CD4-positive, CD25-positive, alpha-beta regulatory T cell (primary cell): Measurements from ENCODE around the gene PCLAF. TPM values are rescaled to one million over a fixed set of nuclear protein-coding genes. Genes with fewer than 3 reads are reported as not detected.
"Not testable (repeated sequence)": the region's sequence is repeated elsewhere in the genome, so short reads cannot be mapped to it uniquely, and the experiment has no call there.

Experiments used
- ATAC-seq, 2 donors: fragments of 150-1000 bp; cut with Tn5 transposase; one replicate each; pipeline ENCODE4 v1.10.0; 2021; ENCODE audit warnings: low read depth in 2 of 2, moderate number of reproducible peaks in 2 of 2, moderate library complexity in 1 of 2
- DNase-seq, 3 donors: peaks; one replicate each; pipeline versions ENCODE4 v3.0.0 to v3.0.0-alpha.2; 2012 to 2022; ENCODE audit warnings: mixed read lengths in 1 of 3
- H3K27ac ChIP-seq: one replicate; pipeline ENCODE4 v1.7.0; 2013; ENCODE audit warnings: mild to moderate bottlenecking, low read length; ENCODE audit not compliant: insufficient read depth, poor library complexity, severe bottlenecking
- H3K27me3 ChIP-seq: one replicate; pipeline ENCODE4 v1.7.0; 2013; ENCODE audit warnings: low read length; ENCODE audit not compliant: control insufficient read depth, insufficient read depth
- H3K36me3 ChIP-seq: one replicate; pipeline ENCODE4 v1.7.0; 2013; ENCODE audit warnings: mild to moderate bottlenecking, low read length, moderate library complexity; ENCODE audit not compliant: control insufficient read depth, insufficient read depth
- H3K4me1 ChIP-seq: 2 replicates; pipeline ENCODE4 v1.7.0; 2013; ENCODE audit warnings: mild to moderate bottlenecking, low read length; ENCODE audit not compliant: insufficient read depth, control insufficient read depth, poor library complexity, severe bottlenecking
- H3K4me3 ChIP-seq: one replicate; pipeline ENCODE4 v1.7.0; 2013; ENCODE audit warnings: low read depth, mild to moderate bottlenecking, low read length, moderate library complexity
- H3K9me3 ChIP-seq, 2 experiments: 1 replicate in 1 of 2; 2 replicates in 1 of 2; pipeline ENCODE4 v1.7.0; 2013; ENCODE audit warnings: low read length in 2 of 2, mild to moderate bottlenecking in 1 of 2, moderate library complexity in 1 of 2; ENCODE audit not compliant: control insufficient read depth in 2 of 2
- H3K27ac Mint-ChIP-seq, 3 donors: one replicate each; pipeline ENCODE4 v1.8.0; 2020 to 2022; ENCODE audit warnings: mild to moderate bottlenecking in 3 of 3, mixed read lengths in 3 of 3, moderate library complexity in 2 of 3
- H3K27me3 Mint-ChIP-seq: one replicate; pipeline ENCODE4 v1.8.0; 2022; ENCODE audit warnings: mild to moderate bottlenecking, mixed read lengths
- H3K36me3 Mint-ChIP-seq: one replicate; pipeline ENCODE4 v1.8.0; 2020; ENCODE audit warnings: mixed read lengths
- H3K4me1 Mint-ChIP-seq, 4 donors: one replicate each; pipeline ENCODE4 v1.8.0; 2020 to 2022; ENCODE audit warnings: mixed read lengths in 4 of 4, mild to moderate bottlenecking in 1 of 4
- H3K4me3 Mint-ChIP-seq, 4 donors: one replicate each; pipeline ENCODE4 v1.8.0; 2020 to 2022; ENCODE audit warnings: mild to moderate bottlenecking in 4 of 4, mixed read lengths in 4 of 4, moderate library complexity in 3 of 4
- H3K9me3 Mint-ChIP-seq, 7 donors: one replicate each; pipeline ENCODE4 v1.8.0; 2020 to 2022; ENCODE audit warnings: mixed read lengths in 7 of 7, mild to moderate bottlenecking in 3 of 7, moderate library complexity in 2 of 7
- polyA plus RNA-seq, 4 donors: library from polyadenylated mRNA; unstranded; fragments of 300-500 nt; fragmentation: Illumina TruSeq; gene quantifications; one replicate each; pipeline ENCODE4 v1.2.3, GENCODE V29; 2021
- total RNA-seq: library from RNA; stranded (reverse); gene quantifications from one replicate; pipeline ENCODE4 v1.2.3, GENCODE V29; 2022

The PCLAF gene
- total and polyA plus RNA-seq, 5 donors from 2014 or later, result 1.0 to 27.0 (median 9.2) TPM

DNA sequence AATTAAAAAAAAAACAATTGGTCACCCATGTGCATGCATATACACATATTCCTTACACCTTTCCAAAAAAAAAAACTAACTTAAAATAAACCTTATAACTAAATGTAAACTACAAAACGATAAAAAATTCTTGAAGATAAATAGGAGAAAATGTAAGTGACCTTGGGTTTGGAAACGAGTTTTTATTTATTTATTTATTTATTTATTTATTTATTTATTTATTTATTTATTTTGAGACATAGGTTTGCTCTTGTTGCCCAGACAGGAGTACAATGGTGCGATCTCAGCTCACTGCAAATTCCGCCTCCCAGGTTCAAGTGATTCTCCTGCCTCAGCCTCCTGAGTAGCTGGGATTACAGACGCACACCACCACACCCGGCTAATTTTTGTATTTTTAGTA is 35.0 kb downstream of the PCLAF start:
- Mint-ChIP-seq H3K36me3 (peaks cover 14% of the 10 kb centered on the region), H3K4me1 (peaks cover 21 to 30% (median 28%) of the 10 kb centered on the region in 4 donors)
- H3K27ac ChIP-seq, ATAC-seq, H3K4me3 ChIP-seq, H3K9me3 Mint-ChIP-seq, H3K4me1 ChIP-seq, H3K4me3 Mint-ChIP-seq, H3K9me3 ChIP-seq, H3K27me3 ChIP-seq, H3K27me3 Mint-ChIP-seq, DNase-seq, H3K27ac Mint-ChIP-seq, H3K36me3 ChIP-seq: not testable (repeated sequence)

DNA sequence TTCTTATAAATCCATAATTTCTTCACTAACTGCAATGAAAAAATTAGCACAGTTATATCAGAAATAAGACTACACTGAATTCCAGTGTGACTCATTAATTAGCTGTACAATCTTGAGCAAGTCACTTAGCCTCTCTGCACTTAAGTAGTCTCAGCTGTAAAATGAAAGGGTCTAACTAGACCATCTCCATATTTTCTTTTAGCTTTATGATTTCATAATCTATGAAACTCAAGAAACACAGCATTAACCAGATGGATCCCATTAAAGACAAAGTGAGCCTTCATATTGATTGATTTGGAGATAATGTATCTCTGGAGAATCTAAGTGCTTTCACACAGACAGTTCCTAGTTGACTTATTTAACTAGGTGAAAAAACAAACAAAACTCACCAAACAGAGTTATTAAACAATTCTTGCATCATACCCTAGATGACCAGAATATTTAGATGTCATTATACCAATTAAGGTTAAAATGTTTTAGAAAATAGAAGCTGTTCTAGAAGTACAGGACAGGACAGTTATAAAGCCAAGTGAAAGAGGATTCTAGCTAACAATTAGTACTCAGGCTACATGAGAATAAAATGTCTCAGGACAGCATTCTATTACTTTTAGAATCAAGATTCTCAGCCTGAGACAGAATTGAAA is 36.5 kb downstream of the PCLAF start:
- Histone ChIP-seq H3K27me3 (no peaks in the 10 kb centered on the region), H3K36me3 (peaks cover 13% of the 10 kb centered on the region), H3K9me3 (no peaks in the 10 kb centered on the region), H3K4me3 (no peak overlapping the region), H3K4me1 (no peaks in the 10 kb centered on the region), H3K27ac (no peak overlapping the region)
- Mint-ChIP-seq H3K4me1 (peaks cover 25 to 30% (median 27%) of the 10 kb centered on the region in 4 donors), H3K27me3 (no peaks in the 10 kb centered on the region), H3K9me3 (no peaks in the 10 kb centered on the region), H3K27ac (no peak overlapping the region), H3K4me3 (no peak overlapping the region), H3K36me3 (peaks cover 14% of the 10 kb centered on the region)
- DNase-seq (no peak), ATAC-seq (no peak)

GRCh38 chr15:64343841-64344240 is 37.4 kb downstream of the PCLAF start:
- no peak overlapping the region for H3K27ac ChIP-seq
- Mint-ChIP-seq H3K9me3 (no peaks in the 10 kb centered on the region), H3K27me3 (no peaks in the 10 kb centered on the region), H3K4me3 (no peak overlapping the region), H3K27ac (no peak overlapping the region), H3K36me3 (peaks cover 15% of the 10 kb centered on the region), H3K4me1 (peaks cover 25 to 30% (median 28%) of the 10 kb centered on the region in 4 donors)
- no peaks in the 10 kb centered on the region for H3K4me1 ChIP-seq
- no peaks in the 10 kb centered on the region for H3K27me3 ChIP-seq
- ATAC-seq (no peak), DNase-seq (no peak)
- H3K36me3 ChIP-seq, result peaks cover 13% of the 10 kb centered on the region
- H3K9me3 ChIP-seq, result no peaks in the 10 kb centered on the region
- H3K4me3 ChIP-seq, result no peak overlapping the region

GRCh38 chr15:64343222-64343621 is 38.0 kb downstream of the PCLAF start:
- DNase-seq (no peak), ATAC-seq (no peak)
- Mint-ChIP-seq H3K9me3 (no peaks in the 10 kb centered on the region), H3K4me1 (peaks cover 23 to 30% (median 27%) of the 10 kb centered on the region in 4 donors), H3K36me3 (peaks cover 17% of the 10 kb centered on the region), H3K4me3 (no peak overlapping the region), H3K27ac (peak overlapping the region in 1 of 3 donors; percentile 77), H3K27me3 (no peaks in the 10 kb centered on the region)
- Histone ChIP-seq H3K4me3 (no peak overlapping the region), H3K4me1 (no peaks in the 10 kb centered on the region), H3K27ac (no peak overlapping the region), H3K27me3 (no peaks in the 10 kb centered on the region), H3K36me3 (peaks cover 9% of the 10 kb centered on the region), H3K9me3 (no peaks in the 10 kb centered on the region)

DNA sequence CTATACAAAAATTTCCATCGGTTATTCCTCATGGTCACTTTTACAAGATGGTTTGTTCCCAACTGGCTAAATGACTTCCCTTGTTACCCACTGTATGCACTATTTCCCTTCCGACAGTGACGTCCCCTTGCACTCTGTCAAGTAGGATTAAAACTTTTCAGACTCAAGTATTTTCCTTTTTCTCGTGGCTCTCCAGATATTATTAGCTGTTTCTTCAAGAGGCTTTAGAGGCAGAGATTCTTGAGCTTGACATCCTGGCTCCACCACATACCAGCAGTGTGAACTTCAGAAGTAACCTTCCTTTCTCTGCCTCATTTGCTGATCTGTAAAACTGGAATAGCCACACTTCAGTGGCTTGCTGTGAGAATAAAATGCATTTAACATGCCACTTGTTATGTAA is 39.3 kb downstream of the PCLAF start:
- ATAC-seq, result no peak
- Histone ChIP-seq H3K4me1 (no peaks in the 10 kb centered on the region), H3K27ac (no peak overlapping the region), H3K27me3 (no peaks in the 10 kb centered on the region), H3K36me3 (peaks cover 6% of the 10 kb centered on the region), H3K4me3 (no peak overlapping the region), H3K9me3 (no peaks in the 10 kb centered on the region)
- peaks cover 13% of the 10 kb centered on the region for H3K36me3 Mint-ChIP-seq
- DNase-seq, result no peak
- H3K4me3 Mint-ChIP-seq, result no peak overlapping the region
- no peak overlapping the region for H3K27ac Mint-ChIP-seq
- H3K9me3 Mint-ChIP-seq, result no peaks in the 10 kb centered on the region
- no peaks in the 10 kb centered on the region for H3K27me3 Mint-ChIP-seq
- peaks cover 18 to 32% (median 26%) of the 10 kb centered on the region in 4 donors for H3K4me1 Mint-ChIP-seq

GRCh38 chr15:64340355-64340754 is 40.9 kb downstream of the PCLAF start:
- ATAC-seq, result no peak
- H3K9me3 Mint-ChIP-seq, result no peaks in the 10 kb centered on the region
- H3K27ac ChIP-seq, result no peak overlapping the region
- H3K4me3 ChIP-seq, result no peak overlapping the region
- no peaks in the 10 kb centered on the region for H3K9me3 ChIP-seq
- no peaks in the 10 kb centered on the region for H3K4me1 ChIP-seq
- DNase-seq, result no peak
- H3K27me3 Mint-ChIP-seq, result no peaks in the 10 kb centered on the region
- H3K27ac Mint-ChIP-seq, result no peak overlapping the region
- H3K36me3 ChIP-seq, result peaks cover 6% of the 10 kb centered on the region
- peaks cover 20 to 35% (median 26%) of the 10 kb centered on the region in 4 donors for H3K4me1 Mint-ChIP-seq
- H3K27me3 ChIP-seq, result no peaks in the 10 kb centered on the region
- no peak overlapping the region for H3K4me3 Mint-ChIP-seq
- peaks cover 5% of the 10 kb centered on the region for H3K36me3 Mint-ChIP-seq

GRCh38 chr15:64337761-64338160 is 43.5 kb downstream of the PCLAF start:
- H3K27ac ChIP-seq, result no peak overlapping the region
- peaks cover 6% of the 10 kb centered on the region for H3K4me1 ChIP-seq
- peaks cover 30 to 46% (median 34%) of the 10 kb centered on the region in 4 donors for H3K4me1 Mint-ChIP-seq
- H3K4me3 Mint-ChIP-seq, result no peak overlapping the region
- H3K27me3 Mint-ChIP-seq, result no peaks in the 10 kb centered on the region
- peaks cover 4% of the 10 kb centered on the region for H3K36me3 Mint-ChIP-seq
- H3K36me3 ChIP-seq, result peaks cover 6% of the 10 kb centered on the region
- no peak overlapping the region for H3K4me3 ChIP-seq
- no peaks in the 10 kb centered on the region for H3K27me3 ChIP-seq
- no peaks in the 10 kb centered on the region for H3K9me3 ChIP-seq
- ATAC-seq (peak in 1 of 2 donors; percentile 38), DNase-seq (no peak)
- no peaks in the 10 kb centered on the region for H3K9me3 Mint-ChIP-seq
- peak overlapping the region in 1 of 3 donors; percentile 8 for H3K27ac Mint-ChIP-seq
